ENCODE measurements around the gene WFDC5. TPM values are rescaled to one million over a fixed set of nuclear protein-coding genes. Genes with fewer than 3 reads are reported as not detected.

Gene WFDC5
- total and polyA plus RNA-seq, 8 donors, result 3.7 TPM; not detected in 7

DNA sequence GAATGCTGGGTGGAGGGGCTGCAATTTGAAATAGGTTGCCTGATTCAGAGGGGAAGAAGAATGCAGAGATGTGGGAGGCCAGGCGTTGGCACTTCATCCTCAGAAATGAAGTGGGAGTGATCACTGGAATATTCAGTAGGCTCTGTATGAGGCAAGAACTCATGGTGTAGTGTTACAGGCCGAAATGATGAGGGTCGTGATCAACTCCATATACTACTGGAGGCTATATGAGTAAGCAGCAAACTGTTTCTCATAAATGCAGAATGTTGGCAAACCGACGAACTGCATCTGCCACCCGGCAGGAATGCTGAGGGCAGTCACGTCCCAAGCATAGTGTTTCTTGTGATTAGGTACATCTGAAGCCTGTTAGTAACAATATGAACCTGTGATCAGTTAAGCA is 26.7 kb downstream of the WFDC5 start:
- DNase-seq, result no peak
- TF ChIP-seq EP300 (IDR thresholded peaks at IDR 0.05) (no peak), POLR2A (IDR thresholded peaks at IDR 0.05) (no peak)
- TF ChIP-seq, protein P1, sequence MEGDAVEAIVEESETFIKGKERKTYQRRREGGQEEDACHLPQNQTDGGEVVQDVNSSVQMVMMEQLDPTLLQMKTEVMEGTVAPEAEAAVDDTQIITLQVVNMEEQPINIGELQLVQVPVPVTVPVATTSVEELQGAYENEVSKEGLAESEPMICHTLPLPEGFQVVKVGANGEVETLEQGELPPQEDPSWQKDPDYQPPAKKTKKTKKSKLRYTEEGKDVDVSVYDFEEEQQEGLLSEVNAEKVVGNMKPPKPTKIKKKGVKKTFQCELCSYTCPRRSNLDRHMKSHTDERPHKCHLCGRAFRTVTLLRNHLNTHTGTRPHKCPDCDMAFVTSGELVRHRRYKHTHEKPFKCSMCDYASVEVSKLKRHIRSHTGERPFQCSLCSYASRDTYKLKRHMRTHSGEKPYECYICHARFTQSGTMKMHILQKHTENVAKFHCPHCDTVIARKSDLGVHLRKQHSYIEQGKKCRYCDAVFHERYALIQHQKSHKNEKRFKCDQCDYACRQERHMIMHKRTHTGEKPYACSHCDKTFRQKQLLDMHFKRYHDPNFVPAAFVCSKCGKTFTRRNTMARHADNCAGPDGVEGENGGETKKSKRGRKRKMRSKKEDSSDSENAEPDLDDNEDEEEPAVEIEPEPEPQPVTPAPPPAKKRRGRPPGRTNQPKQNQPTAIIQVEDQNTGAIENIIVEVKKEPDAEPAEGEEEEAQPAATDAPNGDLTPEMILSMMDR (IDR thresholded peaks at IDR 0.05), result no peak
- WGBS, 5 donors, result 79 to 95% (median 90%) methylated on average over 7 of the region's 7 CpGs
- H3K27ac ChIP-seq, result no peak overlapping the region
- intact Hi-C loops (cut with DNase I; ENCODE audit: low total_unique reads), result no loop called here
- H3K27me3 ChIP-seq, result no peaks in the 10 kb centered on the region
- peaks cover 0 to 15% (median 4%) of the 10 kb centered on the region in 4 donors for H3K36me3 ChIP-seq
- H3K4me1 ChIP-seq, result no peaks in the 10 kb centered on the region
- H3K4me3 ChIP-seq, result no peak overlapping the region
- H3K9me3 ChIP-seq, result peaks cover 0 to under 1% (median 0%) of the 10 kb centered on the region in 4 donors

DNA sequence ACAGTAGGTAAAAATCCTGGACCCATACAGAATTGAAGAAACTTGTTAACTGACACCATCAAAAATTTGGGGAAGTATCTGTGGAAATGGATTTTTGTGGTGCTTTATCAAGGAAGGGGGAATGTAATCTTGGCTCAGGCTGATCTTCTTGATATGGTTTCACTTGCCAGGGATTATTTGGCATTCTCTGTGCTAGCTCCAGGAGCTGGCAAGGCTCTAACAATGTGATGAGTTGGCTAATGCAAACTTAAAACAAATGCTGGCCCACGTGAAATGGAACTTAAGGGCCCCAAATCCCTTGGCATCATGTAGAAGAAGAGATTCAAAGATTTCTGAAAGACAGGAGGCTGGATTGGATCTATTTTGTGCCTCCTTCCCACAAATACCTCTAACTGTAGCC is 27.2 kb downstream of the WFDC5 start:
- no peaks in the 10 kb centered on the region for H3K27me3 ChIP-seq
- H3K4me3 ChIP-seq, result no peak overlapping the region
- no peaks in the 10 kb centered on the region for H3K4me1 ChIP-seq
- H3K9me3 ChIP-seq, result peaks cover 0 to 5% (median 3%) of the 10 kb centered on the region in 4 donors
- DNase-seq, result no peak
- intact Hi-C loops (cut with DNase I; ENCODE audit: low total_unique reads), result no loop called here
- WGBS, 5 donors, result 39 to 56% (median 43%) methylated on average over 1 of the region's 1 CpG
- no peak overlapping the region for H3K27ac ChIP-seq
- TF ChIP-seq, protein P1 (IDR thresholded peaks at IDR 0.05), result no peak
- no peak for TF ChIP-seq POLR2A (IDR thresholded peaks at IDR 0.05)
- no peak for TF ChIP-seq POLR2AphosphoS5 (IDR thresholded peaks at IDR 0.05)
- TF ChIP-seq EP300 (IDR thresholded peaks at IDR 0.05), result no peak
- H3K36me3 ChIP-seq, result peaks cover 0 to 18% (median 6%) of the 10 kb centered on the region in 4 donors

DNA sequence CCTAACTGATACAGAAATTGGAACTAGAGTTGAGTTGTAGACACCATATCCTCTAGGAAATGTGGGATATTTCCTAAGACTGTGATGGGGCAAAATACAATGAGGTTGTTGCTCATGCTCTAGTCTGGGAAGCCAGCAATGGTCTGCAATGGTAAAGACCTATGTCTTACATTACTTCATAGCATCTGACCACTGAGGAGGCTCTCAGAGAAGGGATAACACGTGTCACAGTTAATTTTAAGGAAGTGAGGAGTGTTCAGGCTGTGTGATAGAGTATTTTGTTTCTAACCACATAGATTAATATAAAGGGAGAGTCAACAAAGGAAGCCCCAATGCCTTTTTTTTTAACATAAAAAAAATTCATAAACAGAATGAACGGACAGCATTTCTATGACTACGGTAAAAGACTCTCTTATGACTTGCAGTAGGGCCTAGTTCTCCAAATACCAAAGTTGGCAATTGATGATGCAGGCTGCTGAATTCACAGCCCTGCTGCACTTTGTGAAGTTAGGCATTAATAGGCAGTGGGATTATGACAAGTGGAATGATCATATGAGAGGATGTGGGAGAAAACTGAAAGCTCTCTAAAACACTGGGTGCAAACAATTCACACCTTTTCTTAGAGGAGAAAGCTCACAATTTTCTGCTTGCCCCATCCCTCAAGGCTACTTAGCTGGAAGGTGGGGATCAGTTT is 27.7 kb downstream of the WFDC5 start:
- TF ChIP-seq, protein P1 (IDR thresholded peaks at IDR 0.05), result no peak
- TF ChIP-seq POLR2AphosphoS5 (IDR thresholded peaks at IDR 0.05) (no peak), POLR2A (IDR thresholded peaks at IDR 0.05) (no peak), EP300 (IDR thresholded peaks at IDR 0.05) (no peak)
- H3K4me3 ChIP-seq, result no peak overlapping the region
- H3K27me3 ChIP-seq, result no peaks in the 10 kb centered on the region
- peaks cover 4 to 9% (median 8%) of the 10 kb centered on the region in 4 donors for H3K9me3 ChIP-seq
- DNase-seq, result no peak
- intact Hi-C loops (cut with DNase I; ENCODE audit: low total_unique reads), result no loop called here
- H3K36me3 ChIP-seq, result peaks cover 3 to 24% (median 11%) of the 10 kb centered on the region in 4 donors
- 77 to 90% (median 82%) methylated on average over 3 of the region's 3 CpGs for WGBS, 5 donors
- H3K27ac ChIP-seq, result no peak overlapping the region
- no peaks in the 10 kb centered on the region for H3K4me1 ChIP-seq

DNA sequence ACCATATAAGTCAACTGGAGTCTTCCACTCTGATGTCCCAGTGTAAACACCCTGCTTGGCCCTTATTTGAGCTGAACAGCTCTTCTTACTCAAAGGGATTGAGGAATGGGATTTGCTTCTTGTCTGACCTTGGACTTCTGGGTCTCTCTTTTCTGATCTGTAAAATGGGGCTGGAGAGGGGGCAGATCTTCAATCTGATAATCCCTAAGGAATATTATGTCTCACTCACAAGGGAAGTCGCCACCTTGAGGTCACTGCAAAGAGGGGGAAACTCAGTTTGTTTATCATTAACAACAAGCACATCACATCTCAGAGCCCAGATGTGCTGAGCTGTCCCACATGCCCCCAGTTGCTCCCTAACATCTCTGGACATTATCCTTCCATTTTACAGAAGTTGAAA is 29.1 kb downstream of the WFDC5 start:
- Histone ChIP-seq H3K4me3 (no peak overlapping the region), H3K27ac (no peak overlapping the region), H3K9me3 (peaks cover 4 to 14% (median 9%) of the 10 kb centered on the region in 4 donors), H3K27me3 (no peaks in the 10 kb centered on the region), H3K36me3 (peaks cover 6 to 38% (median 24%) of the 10 kb centered on the region in 4 donors), H3K4me1 (no peaks in the 10 kb centered on the region)
- DNase-seq, result no peak
- TF ChIP-seq, protein P1 (IDR thresholded peaks at IDR 0.05), result no peak
- TF ChIP-seq POLR2A (IDR thresholded peaks at IDR 0.05) (no peak), POLR2AphosphoS5 (IDR thresholded peaks at IDR 0.05) (no peak), EP300 (IDR thresholded peaks at IDR 0.05) (no peak)
- intact Hi-C loops (cut with DNase I; ENCODE audit: low total_unique reads), result no loop called here
- 86 to 100% (median 96%) methylated on average over 1 of the region's 1 CpG for WGBS, 5 donors
